ENCODE results near the gene LMTK3.

The LMTK3 gene

DNA sequence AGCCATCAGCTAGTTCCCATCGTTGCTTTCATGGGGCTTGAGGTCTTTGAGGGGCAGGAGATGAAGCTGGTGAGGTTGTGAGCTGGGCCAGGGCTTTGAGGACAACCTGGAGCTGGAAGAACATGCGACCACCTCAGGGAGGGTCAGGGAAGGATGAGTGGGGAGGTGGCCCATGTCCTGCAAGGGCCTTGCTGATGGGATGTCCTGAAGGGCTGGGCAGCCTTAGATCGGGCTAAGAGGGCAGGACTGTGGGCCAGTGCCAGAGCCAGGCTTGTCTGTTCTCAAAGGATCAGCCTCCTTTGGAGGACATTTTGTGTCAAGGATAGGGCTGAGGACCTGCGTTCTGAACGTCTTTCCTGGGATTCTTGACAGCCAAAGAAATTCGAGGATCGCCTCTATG, 31.9 kb downstream of the LMTK3 start:
- Histone ChIP-seq H3K9me3 (ENCODE audit: control insufficient read depth, low read length) (no peaks in the 10 kb centered on the region), H3K4me1 (ENCODE audit: control insufficient read depth, insufficient read depth, low read length, poor library complexity, severe bottlenecking) (peaks cover 11% of the 10 kb centered on the region), H3K36me3 (ENCODE audit: control insufficient read depth, insufficient read depth, low read length) (peaks cover 17% of the 10 kb centered on the region), H3K4me3 (ENCODE audit: insufficient read depth, low read depth, low read length, poor library complexity, severe bottlenecking) (no peak overlapping the region), H3K27me3 (replicated peaks; ENCODE audit: control insufficient read depth, insufficient read depth, low read length, poor library complexity, severe bottlenecking) (no peaks in the 10 kb centered on the region), H3K27ac (ENCODE audit: insufficient read depth, low read length, poor library complexity, severe bottlenecking) (peak overlapping the region; percentile 68)
- DNase-seq: no peak

DNA sequence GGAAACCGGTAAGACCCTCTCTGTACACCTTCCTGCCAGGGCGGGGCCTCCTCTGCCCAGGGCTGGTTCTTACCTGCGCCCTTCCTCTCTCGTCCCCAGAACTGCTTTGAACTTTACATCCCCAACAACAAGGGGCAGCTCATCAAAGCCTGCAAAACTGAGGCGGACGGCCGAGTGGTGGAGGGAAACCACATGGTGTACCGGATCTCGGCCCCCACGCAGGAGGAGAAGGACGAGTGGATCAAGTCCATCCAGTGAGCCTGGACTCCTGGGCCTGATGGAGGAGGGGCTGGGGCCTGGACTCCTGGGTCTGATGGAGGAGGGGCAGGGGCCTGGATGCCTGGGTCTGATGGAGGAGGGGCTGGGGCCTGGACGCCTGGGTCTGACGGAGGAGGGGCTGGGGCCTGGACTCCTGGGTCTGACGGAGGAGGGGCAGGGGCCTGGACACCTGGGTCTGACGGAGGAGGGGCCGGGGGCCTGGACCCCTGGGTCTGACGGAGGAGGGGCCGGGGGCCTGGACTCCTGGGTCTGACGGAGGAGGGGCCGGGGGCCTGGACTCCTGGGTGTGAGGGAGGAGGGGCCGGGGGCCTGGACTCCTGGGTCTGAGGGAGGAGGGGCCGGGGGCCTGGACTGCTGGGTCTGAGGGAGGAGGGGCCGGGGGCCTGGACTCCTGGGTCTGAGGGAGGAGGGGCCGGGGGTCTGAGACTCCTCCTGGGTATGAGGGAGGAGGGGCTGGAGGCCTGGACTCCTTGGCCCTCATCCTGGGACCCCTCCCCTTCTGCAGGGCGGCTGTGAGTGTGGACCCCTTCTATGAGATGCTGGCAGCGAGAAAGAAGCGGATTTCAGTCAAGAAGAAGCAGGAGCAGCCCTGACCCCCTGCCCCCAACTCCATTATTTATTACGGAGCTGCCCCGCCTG, 33.0 kb downstream of the LMTK3 start:
- Histone ChIP-seq H3K36me3 (ENCODE audit: control insufficient read depth, insufficient read depth, low read length) (peaks cover 26% of the 10 kb centered on the region), H3K27me3 (replicated peaks; ENCODE audit: control insufficient read depth, insufficient read depth, low read length, poor library complexity, severe bottlenecking) (no peaks in the 10 kb centered on the region), H3K4me3 (ENCODE audit: insufficient read depth, low read depth, low read length, poor library complexity, severe bottlenecking) (no peak overlapping the region), H3K27ac (ENCODE audit: insufficient read depth, low read length, poor library complexity, severe bottlenecking) (peak overlapping the region; percentile 18), H3K9me3 (ENCODE audit: control insufficient read depth, low read length) (no peaks in the 10 kb centered on the region), H3K4me1 (ENCODE audit: control insufficient read depth, insufficient read depth, low read length, poor library complexity, severe bottlenecking) (peaks cover 11% of the 10 kb centered on the region)
- DNase-seq: no peak

DNA sequence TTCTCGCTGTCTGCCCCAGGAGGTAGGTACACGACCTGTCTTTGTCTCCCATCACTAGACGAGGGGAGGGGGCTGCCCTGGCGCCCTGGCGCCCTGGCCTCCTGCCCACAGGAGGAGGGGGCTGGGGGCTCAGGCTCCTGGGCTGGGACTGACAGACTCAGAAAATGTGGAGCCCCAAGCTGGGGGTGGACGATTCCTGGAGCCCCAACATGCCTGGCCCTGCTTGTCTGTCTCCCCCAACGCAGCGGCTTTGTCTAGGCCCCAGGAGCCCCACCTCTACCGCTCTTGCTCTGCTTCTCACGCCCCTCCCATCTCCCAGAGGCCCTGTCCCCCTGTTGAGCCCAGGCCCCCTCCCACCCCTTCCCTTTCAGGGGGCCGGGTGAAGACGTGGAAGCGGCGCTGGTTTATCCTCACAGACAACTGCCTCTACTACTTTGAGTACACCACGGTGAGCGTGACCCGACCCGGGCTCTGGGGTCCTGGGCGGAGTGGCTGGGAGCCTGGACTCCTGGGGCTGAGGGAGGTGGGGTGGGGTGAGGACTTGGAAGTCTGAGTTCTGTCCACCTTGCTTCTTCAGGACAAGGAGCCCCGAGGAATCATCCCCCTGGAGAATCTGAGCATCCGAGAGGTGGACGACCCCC, 33.8 kb downstream of the LMTK3 start:
- Histone ChIP-seq H3K4me1 (ENCODE audit: control insufficient read depth, insufficient read depth, low read length, poor library complexity, severe bottlenecking) (peaks cover 11% of the 10 kb centered on the region), H3K4me3 (ENCODE audit: insufficient read depth, low read depth, low read length, poor library complexity, severe bottlenecking) (no peak overlapping the region), H3K27ac (ENCODE audit: insufficient read depth, low read length, poor library complexity, severe bottlenecking) (no peak overlapping the region), H3K27me3 (replicated peaks; ENCODE audit: control insufficient read depth, insufficient read depth, low read length, poor library complexity, severe bottlenecking) (no peaks in the 10 kb centered on the region), H3K9me3 (ENCODE audit: control insufficient read depth, low read length) (no peaks in the 10 kb centered on the region), H3K36me3 (ENCODE audit: control insufficient read depth, insufficient read depth, low read length) (peaks cover 34% of the 10 kb centered on the region)
- DNase-seq: no peak

DNA sequence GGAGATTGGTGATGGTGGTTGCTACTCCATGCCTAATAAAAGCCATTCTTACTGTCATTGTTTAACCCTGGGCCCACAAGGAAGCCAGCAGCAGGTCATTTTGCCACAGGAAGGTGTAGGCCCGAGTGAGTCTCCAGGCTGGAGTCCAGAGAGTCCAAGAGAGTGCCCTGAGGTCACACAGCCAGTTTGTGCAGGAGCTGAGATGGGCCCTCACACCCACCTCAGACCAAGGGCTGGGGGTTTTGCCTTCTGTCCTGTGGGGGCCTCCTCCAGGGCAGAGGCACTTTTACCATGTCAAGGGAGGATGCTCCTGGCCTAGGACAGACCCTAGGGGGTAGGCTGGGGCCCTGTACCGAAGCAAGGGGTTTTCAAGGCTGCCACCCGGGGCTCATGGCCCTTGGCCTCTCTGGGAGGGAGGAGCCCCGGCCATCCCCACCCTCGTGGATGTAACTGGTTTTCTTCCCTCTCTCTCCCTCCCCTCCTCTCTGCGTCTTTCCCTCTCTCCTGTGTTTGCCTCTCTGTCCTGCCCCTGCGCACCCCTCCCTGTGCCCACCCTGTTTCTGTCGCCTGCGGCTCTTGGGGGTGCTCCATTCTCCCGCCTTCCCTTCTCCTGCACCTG, 34.5 kb downstream of the LMTK3 start:
- peaks cover 11% of the 10 kb centered on the region for H3K4me1 ChIP-seq (ENCODE audit: control insufficient read depth, insufficient read depth, low read length, poor library complexity, severe bottlenecking)
- H3K36me3 ChIP-seq (ENCODE audit: control insufficient read depth, insufficient read depth, low read length): peaks cover 38% of the 10 kb centered on the region
- no peaks in the 10 kb centered on the region for H3K9me3 ChIP-seq (ENCODE audit: control insufficient read depth, low read length)
- H3K27ac ChIP-seq (ENCODE audit: insufficient read depth, low read length, poor library complexity, severe bottlenecking): no peak overlapping the region
- DNase-seq: no peak
- H3K4me3 ChIP-seq (ENCODE audit: insufficient read depth, low read depth, low read length, poor library complexity, severe bottlenecking): no peak overlapping the region
- H3K27me3 ChIP-seq (replicated peaks; ENCODE audit: control insufficient read depth, insufficient read depth, low read length, poor library complexity, severe bottlenecking): no peaks in the 10 kb centered on the region

DNA sequence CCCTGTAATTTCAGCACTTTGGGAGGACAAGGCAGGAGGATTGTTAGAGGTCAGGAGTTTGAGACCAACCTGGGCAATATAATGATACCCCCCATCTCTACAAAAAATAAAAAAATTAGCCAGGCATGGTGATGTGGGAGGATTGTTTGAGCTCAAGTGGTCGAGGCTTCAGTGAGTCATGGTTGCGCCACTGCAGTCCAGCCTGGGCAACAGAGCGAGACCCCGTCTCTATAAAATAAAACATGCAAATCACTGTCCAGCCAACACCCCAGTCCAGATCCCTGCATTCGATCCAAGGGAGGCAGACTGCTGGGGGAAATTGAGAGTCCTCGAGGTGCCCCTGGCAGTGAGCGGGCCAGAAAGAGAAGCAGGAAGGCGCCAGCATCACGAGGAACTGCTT, 35.5 kb downstream of the LMTK3 start:
- no peaks in the 10 kb centered on the region for H3K27me3 ChIP-seq (replicated peaks; ENCODE audit: control insufficient read depth, insufficient read depth, low read length, poor library complexity, severe bottlenecking)
- peaks cover 47% of the 10 kb centered on the region for H3K36me3 ChIP-seq (ENCODE audit: control insufficient read depth, insufficient read depth, low read length)
- H3K27ac ChIP-seq (ENCODE audit: insufficient read depth, low read length, poor library complexity, severe bottlenecking): no peak overlapping the region
- no peak for DNase-seq
- H3K9me3 ChIP-seq (ENCODE audit: control insufficient read depth, low read length): no peaks in the 10 kb centered on the region
- H3K4me3 ChIP-seq (ENCODE audit: insufficient read depth, low read depth, low read length, poor library complexity, severe bottlenecking): no peak overlapping the region
- H3K4me1 ChIP-seq (ENCODE audit: control insufficient read depth, insufficient read depth, low read length, poor library complexity, severe bottlenecking): peaks cover 10% of the 10 kb centered on the region

DNA sequence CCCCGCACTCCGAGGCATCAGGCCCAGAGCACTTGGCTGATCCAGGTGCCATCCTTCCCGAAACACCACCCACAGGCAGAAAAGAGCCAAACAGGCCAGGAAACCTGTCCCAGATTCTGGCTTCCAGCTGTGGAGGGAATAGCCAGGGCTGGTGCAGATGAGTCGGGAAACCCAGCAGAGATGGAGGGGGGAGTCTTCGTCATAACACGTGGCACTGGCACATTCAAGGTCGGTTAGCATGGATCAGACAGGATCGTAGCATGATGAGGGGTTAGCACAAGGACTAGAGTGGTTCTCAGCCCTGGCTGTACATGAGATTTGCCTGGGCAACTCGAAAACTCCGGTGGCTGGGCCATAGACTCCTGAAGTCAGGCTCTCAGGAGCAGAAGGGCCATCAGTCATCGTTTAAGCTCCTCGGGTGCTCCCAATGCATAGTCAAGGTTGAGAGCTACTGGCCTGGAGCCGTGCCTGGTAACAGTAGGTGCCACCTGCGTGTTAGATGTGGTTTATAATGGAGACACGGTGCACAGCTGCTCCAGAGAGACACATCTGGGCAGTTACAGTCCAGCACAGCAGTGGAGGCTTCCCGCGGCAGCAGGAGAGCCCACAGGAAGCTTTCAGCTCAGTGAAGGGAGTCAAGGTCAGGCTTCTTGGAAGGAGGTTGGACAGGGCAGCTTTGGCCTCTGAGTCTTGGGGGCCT, 36.1 kb downstream of the LMTK3 start:
- peaks cover 5% of the 10 kb centered on the region for H3K4me1 ChIP-seq (ENCODE audit: control insufficient read depth, insufficient read depth, low read length, poor library complexity, severe bottlenecking)
- no peak overlapping the region for H3K4me3 ChIP-seq (ENCODE audit: insufficient read depth, low read depth, low read length, poor library complexity, severe bottlenecking)
- peaks cover 54% of the 10 kb centered on the region for H3K36me3 ChIP-seq (ENCODE audit: control insufficient read depth, insufficient read depth, low read length)
- no peak for DNase-seq
- no peak overlapping the region for H3K27ac ChIP-seq (ENCODE audit: insufficient read depth, low read length, poor library complexity, severe bottlenecking)
- H3K9me3 ChIP-seq (ENCODE audit: control insufficient read depth, low read length): no peaks in the 10 kb centered on the region
- no peaks in the 10 kb centered on the region for H3K27me3 ChIP-seq (replicated peaks; ENCODE audit: control insufficient read depth, insufficient read depth, low read length, poor library complexity, severe bottlenecking)

DNA sequence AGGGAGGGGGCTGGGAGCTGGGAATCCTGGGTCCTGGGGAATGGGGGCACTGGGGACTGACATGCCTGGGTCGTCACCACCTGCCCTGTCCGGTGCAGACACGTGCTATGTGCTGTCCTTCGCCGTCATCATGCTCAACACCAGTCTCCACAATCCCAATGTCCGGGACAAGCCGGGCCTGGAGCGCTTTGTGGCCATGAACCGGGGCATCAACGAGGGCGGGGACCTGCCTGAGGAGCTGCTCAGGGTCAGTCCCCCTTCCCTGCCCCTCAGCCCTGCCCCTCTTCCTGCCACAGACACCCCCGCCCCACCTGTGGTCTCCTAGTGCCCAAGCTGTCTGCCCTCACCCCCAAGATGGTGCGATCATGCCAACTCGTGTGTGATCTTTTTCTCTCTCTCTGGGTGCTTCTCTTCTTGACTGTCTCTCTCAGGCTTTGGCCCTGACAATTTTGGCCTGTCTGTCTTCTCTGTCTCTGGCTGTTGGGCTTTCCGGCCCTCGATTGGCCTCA, 37.5 kb downstream of the LMTK3 start:
- Histone ChIP-seq H3K4me1 (ENCODE audit: control insufficient read depth, insufficient read depth, low read length, poor library complexity, severe bottlenecking) (peaks cover 8% of the 10 kb centered on the region), H3K36me3 (ENCODE audit: control insufficient read depth, insufficient read depth, low read length) (peaks cover 59% of the 10 kb centered on the region), H3K27me3 (replicated peaks; ENCODE audit: control insufficient read depth, insufficient read depth, low read length, poor library complexity, severe bottlenecking) (no peaks in the 10 kb centered on the region), H3K9me3 (ENCODE audit: control insufficient read depth, low read length) (no peaks in the 10 kb centered on the region), H3K4me3 (ENCODE audit: insufficient read depth, low read depth, low read length, poor library complexity, severe bottlenecking) (no peak overlapping the region), H3K27ac (ENCODE audit: insufficient read depth, low read length, poor library complexity, severe bottlenecking) (no peak overlapping the region)
- DNase-seq: no peak

DNA sequence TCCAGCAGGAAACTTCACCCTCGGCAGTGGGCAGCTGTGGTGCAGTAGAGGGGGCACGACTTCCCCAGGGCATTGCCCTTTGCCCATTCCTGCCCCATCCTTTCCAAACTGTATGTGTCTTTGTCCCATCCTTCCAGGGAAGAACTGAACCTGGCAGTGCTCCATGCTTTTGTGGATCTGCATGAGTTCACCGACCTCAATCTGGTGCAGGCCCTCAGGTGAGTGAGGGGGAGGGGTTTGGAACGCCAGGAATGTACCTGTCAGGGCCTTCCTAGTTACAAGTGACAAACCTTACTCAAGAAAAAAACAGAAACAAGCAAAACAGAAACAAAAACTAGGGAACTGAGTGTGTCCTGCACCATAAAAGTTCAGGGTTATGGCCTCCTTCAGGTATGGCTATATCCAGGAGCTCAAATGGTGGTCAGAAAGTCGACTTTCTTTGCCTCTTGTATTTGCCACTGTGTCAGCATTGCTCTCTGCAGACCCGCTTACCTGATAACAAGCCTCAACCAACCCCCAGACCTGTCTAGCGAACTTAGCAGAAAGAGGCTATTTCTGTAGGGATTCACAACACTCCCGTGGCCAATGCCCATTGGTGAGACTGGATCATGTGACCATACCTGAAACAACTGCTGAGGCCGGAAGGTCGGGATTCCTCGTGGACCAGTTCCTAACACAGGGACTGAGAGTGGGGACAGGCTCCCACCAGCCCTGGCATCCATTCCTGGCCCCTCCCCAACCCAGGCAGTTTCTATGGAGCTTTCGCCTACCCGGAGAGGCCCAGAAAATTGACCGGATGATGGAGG, 38.3 kb downstream of the LMTK3 start:
- peaks cover 59% of the 10 kb centered on the region for H3K36me3 ChIP-seq (ENCODE audit: control insufficient read depth, insufficient read depth, low read length)

DNA sequence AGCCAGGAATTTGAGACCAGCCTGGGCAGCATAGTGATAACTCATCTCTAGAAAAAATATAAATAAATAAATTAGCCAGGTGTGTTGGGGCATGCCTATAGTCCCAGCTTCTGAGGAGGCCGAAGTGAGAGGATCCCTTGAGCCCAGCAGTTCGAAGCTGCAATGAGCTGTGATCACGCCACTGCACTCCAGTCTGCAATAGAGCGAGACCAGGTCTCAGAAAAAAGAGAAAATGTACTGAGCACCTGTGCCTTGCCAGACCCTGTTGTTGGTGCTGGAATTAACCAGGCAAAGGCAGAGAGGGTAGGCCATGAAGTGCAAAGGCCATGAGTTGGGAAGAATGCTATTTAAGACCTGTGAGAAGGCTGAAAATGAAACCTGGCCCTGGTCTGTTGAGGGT, 39.8 kb downstream of the LMTK3 start:
- Histone ChIP-seq H3K27me3 (replicated peaks; ENCODE audit: control insufficient read depth, insufficient read depth, low read length, poor library complexity, severe bottlenecking) (no peaks in the 10 kb centered on the region), H3K36me3 (ENCODE audit: control insufficient read depth, insufficient read depth, low read length) (peaks cover 59% of the 10 kb centered on the region), H3K4me1 (ENCODE audit: control insufficient read depth, insufficient read depth, low read length, poor library complexity, severe bottlenecking) (peaks cover 13% of the 10 kb centered on the region), H3K27ac (ENCODE audit: insufficient read depth, low read length, poor library complexity, severe bottlenecking) (no peak overlapping the region), H3K4me3 (ENCODE audit: insufficient read depth, low read depth, low read length, poor library complexity, severe bottlenecking) (no peak overlapping the region), H3K9me3 (ENCODE audit: control insufficient read depth, low read length) (no peaks in the 10 kb centered on the region)
- no peak for DNase-seq

More for the DNA sequence above, 38.3 kb downstream of the LMTK3 start:
- no peaks in the 10 kb centered on the region for H3K9me3 ChIP-seq (ENCODE audit: control insufficient read depth, low read length)
- H3K4me1 ChIP-seq (ENCODE audit: control insufficient read depth, insufficient read depth, low read length, poor library complexity, severe bottlenecking): peaks cover 10% of the 10 kb centered on the region
- no peak overlapping the region for H3K27ac ChIP-seq (ENCODE audit: insufficient read depth, low read length, poor library complexity, severe bottlenecking)
- no peak overlapping the region for H3K4me3 ChIP-seq (ENCODE audit: insufficient read depth, low read depth, low read length, poor library complexity, severe bottlenecking)
- DNase-seq: no peak
- no peaks in the 10 kb centered on the region for H3K27me3 ChIP-seq (replicated peaks; ENCODE audit: control insufficient read depth, insufficient read depth, low read length, poor library complexity, severe bottlenecking)

Data from effector memory CD4-positive, alpha-beta T cell (primary cell).